ENCODE measurements around the gene NUP153. TPM values are rescaled to one million over a fixed set of nuclear protein-coding genes. Genes with fewer than 3 reads are reported as not detected.

NUP153 gene
- 23.9 and 38.0 TPM in 2 replicates for total RNA-seq

GRCh38 chr6:17706580-17707370, at the start of gene NUP153:
Gene NUP153 (minus strand): TSS chr6:17706925. CDS start chr6:17706387, 538 bp downstream.

DNA sequence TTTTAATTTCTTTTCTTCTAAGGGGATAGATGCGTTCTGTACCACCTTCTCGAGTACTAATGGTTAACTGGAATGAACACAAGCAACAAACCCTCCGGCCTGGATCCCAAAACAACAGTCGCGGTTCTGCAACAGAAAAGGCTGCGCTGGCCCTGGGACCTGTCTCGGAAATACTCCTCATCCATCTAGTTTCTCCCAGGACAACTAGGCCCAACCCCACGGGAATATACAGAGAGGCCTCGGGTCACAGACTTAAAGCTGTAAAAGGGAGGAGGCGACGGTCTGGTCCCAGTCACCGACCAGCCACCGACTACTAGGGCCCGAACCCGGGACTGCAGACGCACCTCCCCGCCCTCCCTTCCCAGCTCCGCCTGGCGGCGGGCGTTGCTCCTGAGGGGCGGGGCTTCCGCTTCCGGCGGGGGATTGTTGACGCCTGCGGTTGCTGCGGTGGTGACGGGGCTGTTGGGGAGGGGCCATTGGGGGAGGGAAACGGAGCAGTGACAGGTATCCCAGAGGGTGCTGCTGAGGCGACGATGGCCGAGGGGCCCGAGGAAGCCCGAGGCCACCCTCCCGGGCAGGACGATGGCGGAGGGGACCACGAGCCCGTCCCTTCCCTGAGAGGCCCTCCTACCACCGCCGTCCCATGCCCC, 106.7 kb downstream of the NUP153 start, which contains the start of gene FAM8A1:
Gene FAM8A1 (plus strand): TSS at position 426 of the 650 bp plus-strand sequence. CDS start 108 bp downstream, at position 534.

Other genes starting within 250 kb of the NUP153 start
- gene FAM8A1, start 106.6 kb downstream of the NUP153 start, total RNA-seq, result 15.2 and 22.0 TPM in 2 replicates